Hypothalamus (tissue), 51 donors: ENCODE measurements around the gene ARHGEF10L.
"Not testable (repeated sequence)": the region's sequence is repeated elsewhere in the genome, so short reads cannot be mapped to it uniquely, and the experiment has no call there.

ENCODE experiments used
- DNase-seq, 51 donors: peaks; one replicate each; lab custom pipeline; 2025; lab: John Stamatoyannopoulos, UW

Gene ARHGEF10L, protein sequence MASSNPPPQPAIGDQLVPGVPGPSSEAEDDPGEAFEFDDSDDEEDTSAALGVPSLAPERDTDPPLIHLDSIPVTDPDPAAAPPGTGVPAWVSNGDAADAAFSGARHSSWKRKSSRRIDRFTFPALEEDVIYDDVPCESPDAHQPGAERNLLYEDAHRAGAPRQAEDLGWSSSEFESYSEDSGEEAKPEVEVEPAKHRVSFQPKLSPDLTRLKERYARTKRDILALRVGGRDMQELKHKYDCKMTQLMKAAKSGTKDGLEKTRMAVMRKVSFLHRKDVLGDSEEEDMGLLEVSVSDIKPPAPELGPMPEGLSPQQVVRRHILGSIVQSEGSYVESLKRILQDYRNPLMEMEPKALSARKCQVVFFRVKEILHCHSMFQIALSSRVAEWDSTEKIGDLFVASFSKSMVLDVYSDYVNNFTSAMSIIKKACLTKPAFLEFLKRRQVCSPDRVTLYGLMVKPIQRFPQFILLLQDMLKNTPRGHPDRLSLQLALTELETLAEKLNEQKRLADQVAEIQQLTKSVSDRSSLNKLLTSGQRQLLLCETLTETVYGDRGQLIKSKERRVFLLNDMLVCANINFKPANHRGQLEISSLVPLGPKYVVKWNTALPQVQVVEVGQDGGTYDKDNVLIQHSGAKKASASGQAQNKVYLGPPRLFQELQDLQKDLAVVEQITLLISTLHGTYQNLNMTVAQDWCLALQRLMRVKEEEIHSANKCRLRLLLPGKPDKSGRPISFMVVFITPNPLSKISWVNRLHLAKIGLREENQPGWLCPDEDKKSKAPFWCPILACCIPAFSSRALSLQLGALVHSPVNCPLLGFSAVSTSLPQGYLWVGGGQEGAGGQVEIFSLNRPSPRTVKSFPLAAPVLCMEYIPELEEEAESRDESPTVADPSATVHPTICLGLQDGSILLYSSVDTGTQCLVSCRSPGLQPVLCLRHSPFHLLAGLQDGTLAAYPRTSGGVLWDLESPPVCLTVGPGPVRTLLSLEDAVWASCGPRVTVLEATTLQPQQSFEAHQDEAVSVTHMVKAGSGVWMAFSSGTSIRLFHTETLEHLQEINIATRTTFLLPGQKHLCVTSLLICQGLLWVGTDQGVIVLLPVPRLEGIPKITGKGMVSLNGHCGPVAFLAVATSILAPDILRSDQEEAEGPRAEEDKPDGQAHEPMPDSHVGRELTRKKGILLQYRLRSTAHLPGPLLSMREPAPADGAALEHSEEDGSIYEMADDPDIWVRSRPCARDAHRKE (N-terminal part only)

DNA sequence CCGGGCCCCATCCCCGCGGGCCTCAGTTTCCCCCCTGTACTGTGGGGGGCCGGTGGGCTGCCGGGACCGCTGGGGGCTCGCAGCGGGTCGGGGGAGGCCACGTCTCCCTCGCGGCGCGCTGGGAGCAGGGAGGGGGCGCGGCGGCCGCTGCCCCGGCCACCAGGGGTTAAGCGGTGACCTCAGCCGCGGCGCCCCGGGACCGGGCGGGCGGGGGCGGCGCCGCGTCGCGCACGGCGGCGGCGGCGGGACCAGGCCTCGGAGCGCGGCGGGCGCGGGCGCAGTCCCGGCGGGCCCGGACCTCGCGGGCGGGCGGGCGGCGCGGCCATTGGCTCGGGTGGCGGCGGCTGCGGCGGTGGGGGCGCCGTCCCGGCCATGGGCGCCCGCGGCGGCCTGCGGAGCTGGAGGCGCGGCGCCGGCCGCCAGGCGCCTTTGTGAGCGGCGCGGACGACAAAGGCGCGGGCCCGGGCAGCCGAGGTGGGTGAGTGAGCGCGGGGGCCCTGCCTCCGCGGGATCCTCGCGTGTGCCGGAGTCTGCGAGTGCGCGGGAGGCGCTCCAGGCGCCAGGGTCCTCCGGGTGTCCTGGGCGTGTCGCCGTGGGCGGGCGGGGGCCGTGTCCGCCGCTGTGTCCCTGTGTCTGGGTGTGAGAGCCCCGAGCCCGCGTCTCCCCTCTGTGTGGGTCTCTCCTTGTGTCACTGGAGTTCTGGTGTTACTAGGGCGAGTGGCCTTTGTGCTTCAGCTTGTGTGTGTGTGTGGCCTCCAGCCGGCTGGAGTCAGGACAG lies at the start of gene ARHGEF10L:
Gene ARHGEF10L, plus strand, starts transcription at position 222 of the 778 bp plus-strand sequence. CDS start 40,898 bp downstream, outside the sequence.
- DNase-seq = peak in 17 of 51 donors; percentile 21 to 70 (median 48)

DNA sequence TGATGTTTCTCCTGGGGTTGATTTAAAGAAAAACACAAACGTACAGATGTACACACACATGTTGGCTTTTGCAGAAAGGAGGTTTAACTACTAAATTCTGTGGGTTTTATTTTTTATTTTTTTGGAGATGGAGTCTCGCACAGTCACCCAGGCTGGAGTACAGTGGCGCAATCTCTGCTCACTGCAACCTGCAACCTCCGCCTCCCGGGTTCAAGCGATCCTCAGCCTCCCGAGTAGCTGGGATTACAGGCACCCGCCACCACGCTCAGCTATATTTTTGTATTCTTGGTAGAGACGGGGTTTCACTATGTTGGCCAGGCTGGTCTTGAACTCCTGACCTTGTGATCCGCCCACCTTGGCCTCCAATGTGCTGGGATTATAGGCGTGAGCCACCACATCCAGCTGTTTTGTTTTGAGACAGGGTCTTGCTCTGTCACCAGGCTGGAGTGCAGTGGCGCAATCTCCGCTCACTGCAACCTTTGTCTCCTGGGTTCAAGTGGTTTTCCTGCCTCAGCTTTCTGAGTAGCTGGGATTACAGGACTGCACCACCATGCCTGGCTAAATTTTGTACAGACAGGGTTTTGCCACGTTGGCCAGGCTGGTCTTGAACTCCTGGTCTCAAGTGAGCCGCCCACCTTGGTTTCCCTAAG lies 49.6 kb upstream of the ARHGEF10L start:
- DNase-seq = not testable (repeated sequence)

DNA sequence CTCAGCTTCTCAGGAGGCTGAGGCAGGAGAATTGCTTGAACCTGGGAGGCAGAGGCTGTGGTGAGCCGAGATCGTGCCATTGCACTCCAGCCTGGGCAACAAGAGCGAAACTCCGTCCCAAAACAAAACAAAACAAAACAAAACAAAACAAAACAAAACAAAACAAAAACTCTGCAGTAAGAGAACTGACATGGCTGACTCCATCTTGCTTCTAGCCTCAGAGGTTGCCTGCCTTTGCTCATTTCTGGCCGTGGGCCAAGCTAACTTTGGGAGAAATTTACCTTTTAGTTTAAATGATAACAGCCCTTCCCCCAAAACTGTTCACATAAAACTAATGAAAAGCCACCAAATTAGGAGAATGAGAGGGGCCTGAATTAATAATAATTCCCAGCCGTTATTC lies 48.8 kb upstream of the ARHGEF10L start:
- DNase-seq = not testable (repeated sequence)

DNA sequence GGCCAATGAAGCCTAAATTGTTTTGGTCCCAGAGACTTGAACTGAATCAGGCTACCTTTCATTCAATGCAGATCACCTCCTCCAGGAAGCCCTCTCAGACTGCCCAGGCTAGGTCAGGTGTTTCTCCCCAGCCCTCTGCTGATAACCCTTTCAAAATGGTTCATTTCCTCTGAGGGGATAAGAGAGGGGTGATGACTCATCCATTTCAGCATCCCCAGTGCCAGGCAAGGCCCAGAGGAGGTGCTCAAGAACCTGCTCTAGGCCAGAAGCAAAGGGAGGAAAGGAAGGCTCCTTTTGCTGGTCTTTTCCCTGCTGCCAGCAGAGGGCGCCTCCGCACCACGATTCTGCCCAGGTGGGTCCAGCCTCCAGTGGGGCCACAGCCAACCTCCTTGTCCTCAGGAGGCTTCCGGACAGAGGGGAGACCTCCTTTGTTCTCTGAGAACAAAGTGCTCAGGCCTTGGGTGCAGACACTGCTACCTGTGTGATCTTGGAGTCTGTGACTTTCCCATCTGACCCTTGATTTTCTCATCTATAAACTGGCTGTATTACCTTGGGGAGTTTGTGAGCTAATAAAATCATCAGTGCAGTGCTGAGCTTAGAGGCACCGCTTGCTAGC lies 45.3 kb upstream of the ARHGEF10L start:
- DNase-seq = peak in 37 of 51 donors; percentile 1 to 71 (median 25)

DNA sequence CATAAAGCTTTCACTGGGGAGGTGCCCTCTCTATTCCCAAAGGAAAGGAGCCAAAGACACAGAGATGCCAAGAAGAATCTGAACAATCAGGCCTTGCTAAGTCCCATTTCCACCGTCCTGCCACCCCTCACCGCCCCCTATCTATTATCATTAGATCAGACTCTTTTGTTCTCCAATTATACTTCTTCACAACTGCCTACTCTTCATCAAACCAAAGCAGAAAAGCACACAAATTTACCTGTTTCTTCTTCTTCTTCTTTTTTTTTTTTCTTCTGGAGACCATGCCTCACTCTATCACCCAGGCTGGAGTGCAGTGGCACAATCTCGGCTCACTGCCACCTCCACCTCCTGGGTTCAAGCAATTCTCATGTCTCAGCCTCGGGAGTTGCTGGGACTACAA lies 43.1 kb upstream of the ARHGEF10L start:
- no peak for DNase-seq

DNA sequence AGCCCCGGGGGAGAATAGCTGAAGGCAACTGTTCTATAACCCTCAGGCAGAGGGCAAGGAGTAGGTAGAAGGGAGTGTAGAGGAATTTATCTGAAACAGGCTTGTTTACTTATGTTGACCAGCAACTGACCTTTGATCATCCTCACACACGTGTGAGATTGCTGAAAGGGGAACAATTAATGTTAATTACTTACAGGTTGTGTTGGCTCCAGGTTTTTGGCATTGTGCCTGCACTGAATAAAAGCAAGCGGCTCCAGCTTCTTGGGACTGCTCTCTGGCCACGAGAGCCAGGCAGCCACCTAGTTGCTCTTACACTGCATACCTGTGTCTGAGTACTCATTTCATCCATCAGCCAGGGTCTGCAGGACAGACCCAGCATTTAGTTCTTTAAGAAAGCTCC lies 41.3 kb upstream of the ARHGEF10L start:
- no peak for DNase-seq

DNA sequence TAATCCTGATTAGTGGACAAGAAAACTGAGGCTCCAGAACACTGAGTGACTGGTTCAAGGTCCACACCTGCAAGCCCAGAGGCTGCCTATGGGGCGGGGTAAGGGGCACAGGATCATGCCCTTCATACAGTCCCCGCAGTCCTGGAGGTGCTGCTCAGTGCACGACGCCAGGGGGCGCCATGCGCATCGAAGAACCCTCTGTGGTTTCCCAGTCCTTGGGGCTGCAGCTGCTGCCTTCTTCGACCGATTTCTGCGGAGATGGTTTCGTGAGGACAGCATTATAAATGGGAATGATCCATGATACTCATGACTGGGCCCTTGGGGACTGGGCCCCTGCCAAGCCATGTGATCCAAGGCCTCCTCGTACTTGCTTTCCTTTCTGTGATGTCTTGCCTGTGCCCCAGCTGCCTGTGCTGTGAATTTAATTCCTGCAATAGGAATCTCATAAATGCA lies 37.1 kb upstream of the ARHGEF10L start:
- DNase-seq = peak; percentile 8 to 87 (median 63)

DNA sequence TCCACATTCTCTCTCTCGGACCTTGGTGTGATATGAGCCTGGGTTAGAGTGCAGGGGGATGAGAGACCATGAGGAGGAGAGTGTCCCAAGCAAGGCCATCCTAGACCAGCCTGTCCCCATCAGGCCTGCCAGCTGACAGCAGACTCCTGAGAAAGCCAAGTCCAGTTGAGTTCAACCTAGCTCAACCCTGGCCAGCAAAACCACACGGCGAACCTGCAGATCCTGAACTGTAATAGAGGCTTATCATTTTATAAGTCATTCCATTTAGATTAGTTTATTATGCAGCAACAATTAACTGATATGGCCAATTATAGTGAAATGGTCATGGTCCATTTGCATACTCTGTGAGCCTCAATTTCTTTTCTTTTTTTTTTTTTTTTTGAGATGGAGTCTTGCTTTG lies 36.4 kb upstream of the ARHGEF10L start:
- no peak for DNase-seq

DNA sequence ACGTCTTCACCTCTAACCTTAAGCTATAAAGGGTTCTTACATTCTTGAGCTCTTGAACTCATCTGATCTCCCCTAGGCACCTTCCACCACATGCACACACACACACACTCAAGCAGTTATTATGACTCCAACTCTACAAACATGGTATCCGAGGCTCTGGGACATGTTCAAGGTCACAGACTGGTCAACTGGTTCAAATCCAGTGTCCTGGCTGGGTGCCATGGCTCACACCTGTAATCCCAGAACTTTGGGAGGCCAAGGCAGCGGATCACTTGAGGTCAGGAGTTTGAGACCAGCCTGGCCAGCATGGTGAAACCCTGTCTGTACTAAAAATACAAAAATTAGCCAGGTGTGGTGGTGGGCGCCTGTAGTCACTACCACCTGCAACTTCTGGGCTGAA lies 32.3 kb upstream of the ARHGEF10L start:
- not testable (repeated sequence) for DNase-seq

DNA sequence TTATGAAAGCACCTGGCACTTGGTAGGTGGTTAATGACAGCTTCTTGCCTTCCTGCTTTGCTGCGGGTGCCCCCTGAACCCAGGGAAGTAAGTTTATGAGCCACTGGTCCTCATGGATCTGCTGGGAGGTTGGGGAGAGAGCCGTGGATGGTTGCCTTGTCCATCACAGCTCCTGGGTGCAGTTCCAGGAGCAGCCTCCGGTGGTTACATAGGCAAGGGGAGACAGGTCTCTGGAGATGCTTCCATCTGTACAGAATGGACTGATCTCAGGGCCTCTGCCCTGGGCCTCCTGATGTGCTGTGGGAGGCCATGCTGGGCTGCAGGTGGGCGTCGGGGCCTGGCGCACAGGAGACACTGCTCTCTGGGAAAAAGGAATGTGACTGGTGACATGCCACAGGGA lies 31.6 kb upstream of the ARHGEF10L start:
- no peak for DNase-seq

DNA sequence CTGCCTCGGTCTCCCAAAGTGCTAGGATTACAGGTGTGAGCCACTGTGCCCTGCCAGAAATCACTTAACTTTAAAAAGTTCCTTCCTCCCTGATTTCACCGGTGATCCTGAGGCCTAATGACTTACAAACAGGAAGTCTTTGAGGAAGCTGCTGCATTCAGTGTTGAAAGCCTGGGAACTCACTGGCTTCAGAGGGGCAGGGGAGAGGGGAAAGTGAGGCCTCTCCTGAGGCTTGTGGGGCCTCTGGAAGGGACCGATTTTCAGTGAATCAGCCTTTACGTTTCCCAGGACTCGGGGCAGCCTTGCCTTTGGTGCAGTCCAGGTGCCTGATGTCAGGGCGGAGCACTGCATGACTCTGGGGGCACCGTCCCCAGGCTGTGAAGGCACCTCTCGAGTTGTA lies 30.1 kb upstream of the ARHGEF10L start:
- DNase-seq = no peak

DNA sequence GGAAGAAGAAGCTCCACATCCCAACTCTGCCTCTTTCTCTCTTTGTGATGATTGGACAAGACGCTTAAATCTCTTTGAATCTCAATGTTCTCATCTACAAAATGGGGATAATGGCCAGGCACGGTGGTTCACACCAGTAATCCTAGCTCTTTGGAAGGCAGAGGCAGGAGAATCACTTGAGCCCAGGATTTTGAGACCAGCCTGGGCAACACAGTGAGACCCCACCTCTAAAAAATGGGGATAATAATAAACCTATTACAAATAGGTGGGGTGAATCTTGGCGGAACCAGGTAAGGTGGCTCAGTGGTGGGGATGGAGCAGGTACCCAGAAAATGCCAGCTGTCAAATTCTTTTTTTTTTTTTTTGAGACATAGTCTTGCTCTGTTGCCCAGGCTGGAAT lies 29.4 kb upstream of the ARHGEF10L start:
- no peak for DNase-seq

DNA sequence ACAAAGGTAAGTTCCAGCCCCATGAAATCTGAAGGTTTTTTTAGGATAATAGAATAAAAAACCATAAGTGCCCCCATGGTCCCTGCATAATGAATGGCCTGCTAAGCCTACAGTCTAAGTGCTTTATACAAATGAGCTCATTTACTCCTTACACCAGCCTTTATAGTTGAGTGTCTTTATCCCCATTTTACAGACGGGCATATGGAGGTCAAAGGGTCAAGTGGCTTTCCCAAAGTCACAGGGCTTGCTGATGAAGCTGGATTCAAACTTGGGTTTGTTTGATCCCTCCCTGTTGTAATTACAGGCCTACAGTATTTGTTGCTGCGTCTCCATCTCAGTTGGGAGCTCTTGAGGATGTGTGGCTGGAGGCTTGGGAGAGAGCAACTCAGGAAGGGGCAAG lies 28.3 kb upstream of the ARHGEF10L start:
- no peak for DNase-seq

DNA sequence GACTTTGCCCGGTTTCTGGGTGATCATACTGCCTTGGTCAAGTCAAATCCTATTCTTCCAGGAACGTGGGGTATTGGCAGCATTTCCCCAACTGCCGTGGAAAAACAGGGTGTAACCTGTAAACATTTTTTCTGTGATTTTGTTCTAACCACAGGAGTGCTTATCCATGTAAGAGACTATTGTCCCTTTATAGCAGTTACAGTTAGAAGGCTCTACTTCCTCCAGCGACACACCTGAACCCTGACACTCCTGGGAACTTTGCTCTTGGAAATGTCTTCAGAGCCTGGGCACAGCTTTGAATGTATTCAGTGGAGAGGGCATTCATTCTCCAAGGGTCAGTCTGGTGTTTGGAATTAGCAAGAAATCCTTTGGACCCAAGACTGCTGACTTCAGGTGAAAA lies 26.4 kb upstream of the ARHGEF10L start:
- DNase-seq = no peak

DNA sequence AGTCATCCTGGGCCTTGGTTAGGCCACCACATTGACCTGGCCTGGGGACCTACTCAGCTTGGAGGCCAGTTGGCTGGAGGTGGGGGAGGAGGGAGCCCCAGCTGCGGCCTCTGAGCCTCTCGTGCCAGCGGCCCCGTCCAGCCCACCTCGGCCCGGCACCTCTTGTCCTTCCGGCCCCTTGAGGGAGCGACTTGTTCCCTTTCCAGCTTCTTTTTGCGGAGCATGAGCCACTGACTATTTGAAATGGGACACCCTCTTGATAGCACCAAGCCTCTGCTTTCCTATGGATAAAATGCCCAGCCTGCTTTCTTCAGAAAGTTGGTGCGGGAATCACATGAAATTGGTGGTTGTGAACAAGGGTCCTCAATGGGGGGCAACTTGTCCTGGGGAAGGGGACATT lies 24.7 kb upstream of the ARHGEF10L start:
- no peak for DNase-seq

DNA sequence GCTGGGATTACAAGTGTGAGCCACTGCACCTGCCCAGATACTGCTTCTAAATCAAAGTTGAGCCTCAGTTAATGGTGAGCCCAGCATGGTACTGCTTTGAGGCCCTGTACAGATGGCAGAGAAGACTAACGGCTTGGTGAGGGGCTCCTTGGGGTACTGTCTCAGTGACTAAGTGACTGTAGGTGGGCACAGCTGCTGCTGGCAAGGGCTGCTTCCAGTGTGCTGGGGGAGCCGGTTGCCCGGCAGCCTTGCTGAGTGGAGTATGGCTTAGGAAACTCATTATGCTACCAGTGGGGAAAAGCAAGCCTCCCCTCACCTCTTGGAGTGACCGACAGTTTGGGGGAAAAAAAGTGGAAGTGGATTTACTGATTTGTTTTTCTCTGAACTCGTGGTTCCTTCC lies 23.6 kb upstream of the ARHGEF10L start:
- DNase-seq = no peak

DNA sequence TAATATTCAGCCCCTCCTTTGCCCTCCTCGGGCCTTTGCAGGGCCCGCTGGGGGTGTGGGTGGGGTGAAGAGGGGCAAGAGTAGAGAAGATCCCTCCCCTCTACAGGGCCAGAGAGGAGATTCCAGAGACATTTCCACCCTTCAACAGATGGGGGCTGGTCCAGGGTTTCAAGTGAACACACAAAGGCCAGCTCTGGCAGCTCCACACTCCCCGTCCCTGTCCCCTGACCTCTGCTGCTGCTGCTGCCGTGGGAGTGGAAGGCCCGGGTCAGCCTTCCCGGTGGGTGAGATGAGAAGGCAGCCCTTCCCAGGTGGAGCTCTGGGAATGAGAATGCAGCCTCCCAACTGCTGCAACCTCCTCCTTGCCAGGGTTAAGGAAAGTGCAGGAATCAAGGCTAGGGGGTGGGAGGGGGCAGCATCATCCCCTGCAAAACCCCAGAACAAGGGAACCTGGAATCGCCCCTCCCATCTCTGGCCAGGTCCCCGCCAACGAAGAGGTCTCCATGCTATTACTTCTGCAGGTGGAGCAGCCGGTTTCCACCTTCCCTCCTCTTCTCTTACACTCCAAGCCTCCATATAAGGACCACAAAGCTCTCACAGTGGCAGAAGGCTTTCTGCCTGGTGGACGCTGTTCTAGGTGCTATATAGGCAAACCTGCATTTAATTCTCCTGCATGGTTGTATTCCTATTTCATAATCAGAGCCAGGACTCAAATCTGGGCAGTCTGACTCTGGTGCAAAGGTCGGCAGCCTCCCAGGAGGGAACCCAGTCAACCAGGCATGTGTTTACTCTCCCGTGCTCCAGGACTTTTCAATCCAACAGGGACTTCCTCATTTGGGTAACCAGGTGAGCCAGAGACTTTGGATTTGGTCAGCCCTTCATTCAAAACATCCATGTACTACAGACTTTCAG lies 22.9 kb upstream of the ARHGEF10L start:
- DNase-seq = no peak

DNA sequence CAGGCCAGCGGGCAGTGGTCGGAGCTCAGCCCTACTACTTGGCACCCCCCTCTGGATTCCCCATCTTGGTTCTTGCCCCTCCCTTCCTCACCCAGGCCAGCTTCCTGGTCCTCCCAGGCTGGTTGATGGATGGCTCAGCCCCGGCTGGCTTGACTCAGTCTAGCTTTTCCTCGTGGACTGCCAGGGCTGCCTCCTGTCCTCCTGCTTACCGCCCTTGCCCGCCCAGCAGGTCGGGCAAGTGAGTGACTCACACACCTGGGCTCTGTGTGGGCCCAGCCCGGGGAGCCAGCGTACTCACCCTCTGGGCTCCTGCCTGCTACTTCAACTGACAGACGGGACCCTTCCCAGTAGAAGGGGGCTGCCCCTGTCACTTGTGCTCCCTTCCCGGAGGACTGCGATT lies 19.5 kb upstream of the ARHGEF10L start:
- DNase-seq = no peak
